BE2C (cell line): ENCODE data around the gene TMEM181.

Source experiments
- DNase-seq: peaks from one replicate; pipeline ENCODE4 v3.0.0-alpha.2; 2020
- H3K27me3 ChIP-seq: fragments of 250-450 bp; sonication (Bioruptor Pico); 2 replicates; pipeline ENCODE4 v1.5.1; 2020; ENCODE audit warnings: mild to moderate bottlenecking
- H3K36me3 ChIP-seq: fragments of 250-450 bp; sonication (Bioruptor Pico); 2 replicates; pipeline ENCODE4 v1.5.1; 2020; ENCODE audit warnings: mild to moderate bottlenecking
- H3K4me1 ChIP-seq: fragments of 250-450 bp; sonication (Bioruptor Pico); 2 replicates; pipeline ENCODE4 v1.5.1; 2020
- H3K4me3 ChIP-seq: 2 replicates; pipeline ENCODE4 v1.5.1; 2011; ENCODE audit warnings: low read depth, low read length
- H3K9me3 ChIP-seq: fragments of 250-450 bp; sonication (Bioruptor Pico); 2 replicates; pipeline ENCODE4 v1.5.1; 2020
- CTCF ChIP-seq: IDR thresholded peaks from 2 replicates; pipeline ENCODE4 v1.5.1; 2012; ENCODE audit warnings: mild to moderate bottlenecking, low read depth, low read length

Gene TMEM181

GRCh38 chr6:158558415-158559306, 1.2 kb upstream of the TMEM181 start:
- H3K4me1 ChIP-seq = peaks cover 5% of the 10 kb centered on the region
- no peak overlapping the region for H3K4me3 ChIP-seq
- DNase-seq = no peak
- H3K9me3 ChIP-seq = no peaks in the 10 kb centered on the region
- no peak for TF ChIP-seq CTCF
- H3K36me3 ChIP-seq = peaks cover 9% of the 10 kb centered on the region; the same call in 1 of the 2 replicates
- H3K27me3 ChIP-seq = no peaks in the 10 kb centered on the region

- H3K4me1 ChIP-seq = peaks cover 5% of the 10 kb centered on the region
- peaks cover 9% of the 10 kb centered on the region; the same call in 1 of the 2 replicates for H3K36me3 ChIP-seq
- H3K9me3 ChIP-seq = no peaks in the 10 kb centered on the region
- no peaks in the 10 kb centered on the region for H3K27me3 ChIP-seq
- TF ChIP-seq CTCF = no peak
- peak overlapping the region; percentile 67 for H3K4me3 ChIP-seq
- DNase-seq = no peak
Observed at GRCh38 chr6:158559338-158559894, 475 bp upstream of the TMEM181 start.

- peak overlapping the region; percentile 67 for H3K4me3 ChIP-seq
- peaks cover 5% of the 10 kb centered on the region for H3K4me1 ChIP-seq
- no peaks in the 10 kb centered on the region for H3K9me3 ChIP-seq
- no peaks in the 10 kb centered on the region for H3K27me3 ChIP-seq
- peak; percentile 46 for DNase-seq
- TF ChIP-seq CTCF = no peak
- peaks cover 9% of the 10 kb centered on the region; the same call in 1 of the 2 replicates for H3K36me3 ChIP-seq
Observed at GRCh38 chr6:158560836-158561320, 987 bp downstream of the TMEM181 start.

GRCh38 chr6:158561321-158561884, 1.5 kb downstream of the TMEM181 start:
- peak overlapping the region; percentile 67 for H3K4me3 ChIP-seq
- peaks cover 9% of the 10 kb centered on the region; the same call in 1 of the 2 replicates for H3K36me3 ChIP-seq
- no peak for DNase-seq
- no peaks in the 10 kb centered on the region for H3K27me3 ChIP-seq
- peaks cover 5% of the 10 kb centered on the region for H3K4me1 ChIP-seq
- no peaks in the 10 kb centered on the region for H3K9me3 ChIP-seq
- no peak for TF ChIP-seq CTCF

- peaks cover 5% of the 10 kb centered on the region for H3K4me1 ChIP-seq
- peak overlapping the region; percentile 67 for H3K4me3 ChIP-seq
- no peaks in the 10 kb centered on the region for H3K9me3 ChIP-seq
Observed at GRCh38 chr6:158561938-158562337, 2.0 kb downstream of the TMEM181 start.

More at GRCh38 chr6:158561938-158562337, 2.0 kb downstream of the TMEM181 start:
- H3K36me3 ChIP-seq = peaks cover 9% of the 10 kb centered on the region; the same call in 1 of the 2 replicates
- no peaks in the 10 kb centered on the region for H3K27me3 ChIP-seq
- no peak for TF ChIP-seq CTCF
- DNase-seq = no peak
